PC-9 (cell line): Measurements from ENCODE around the gene ETFA.

Experiments used
- EZH2 ChIP-seq: fragments of 200-600 bp; sonication (generic); IDR thresholded peaks from 2 replicates; pipeline ENCODE4 v1.8.0; 2017; ENCODE audit warnings: antibody characterized with exemption, low read depth
- TF ChIP-seq, protein P1 (sequence below): fragments of 200-600 bp; sonication (generic); conservative IDR thresholded peaks from 2 replicates; pipeline ENCODE4 v1.6.1; 2017; ENCODE audit warnings: mixed run types, antibody characterized with exemption, mild to moderate bottlenecking, moderate library complexity

DNA sequence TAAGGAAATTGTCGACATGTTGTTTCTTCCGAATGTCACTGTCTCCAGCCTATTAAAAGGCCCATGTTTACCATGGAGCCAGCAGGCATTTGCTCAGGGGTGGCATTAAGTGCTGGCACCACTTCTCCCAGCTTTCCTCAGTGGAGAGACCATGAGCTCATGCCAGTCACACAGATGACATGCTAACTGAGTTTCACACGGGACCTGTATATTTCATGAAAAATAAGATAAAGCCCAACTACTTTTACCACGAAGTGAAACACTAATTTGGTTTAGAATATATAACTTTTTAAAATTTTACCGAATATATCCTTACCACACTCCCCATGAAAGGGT, 93.4 kb downstream of the ETFA start:
- TF ChIP-seq, protein P1, sequence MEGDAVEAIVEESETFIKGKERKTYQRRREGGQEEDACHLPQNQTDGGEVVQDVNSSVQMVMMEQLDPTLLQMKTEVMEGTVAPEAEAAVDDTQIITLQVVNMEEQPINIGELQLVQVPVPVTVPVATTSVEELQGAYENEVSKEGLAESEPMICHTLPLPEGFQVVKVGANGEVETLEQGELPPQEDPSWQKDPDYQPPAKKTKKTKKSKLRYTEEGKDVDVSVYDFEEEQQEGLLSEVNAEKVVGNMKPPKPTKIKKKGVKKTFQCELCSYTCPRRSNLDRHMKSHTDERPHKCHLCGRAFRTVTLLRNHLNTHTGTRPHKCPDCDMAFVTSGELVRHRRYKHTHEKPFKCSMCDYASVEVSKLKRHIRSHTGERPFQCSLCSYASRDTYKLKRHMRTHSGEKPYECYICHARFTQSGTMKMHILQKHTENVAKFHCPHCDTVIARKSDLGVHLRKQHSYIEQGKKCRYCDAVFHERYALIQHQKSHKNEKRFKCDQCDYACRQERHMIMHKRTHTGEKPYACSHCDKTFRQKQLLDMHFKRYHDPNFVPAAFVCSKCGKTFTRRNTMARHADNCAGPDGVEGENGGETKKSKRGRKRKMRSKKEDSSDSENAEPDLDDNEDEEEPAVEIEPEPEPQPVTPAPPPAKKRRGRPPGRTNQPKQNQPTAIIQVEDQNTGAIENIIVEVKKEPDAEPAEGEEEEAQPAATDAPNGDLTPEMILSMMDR, result no peak
- no peak for TF ChIP-seq EZH2
